T-helper 1 cell treated with Interleukin-12 subunit alpha and Interleukin-12 subunit beta and Interleukin-4 antibody, amounts not matched to agents 30 ng/mL and 1 ng/mL, for 36 hours (primary cell): ENCODE results near the gene RHOD. TPM values are rescaled to one million over a fixed set of nuclear protein-coding genes. Genes with fewer than 3 reads are reported as not detected.

Source experiments
- intact Hi-C: fragments of 100-400 bp; cut with micrococcal nuclease; formaldehyde crosslinking; loops from one replicate; pipeline ENCODE4 v1.15.1; 2024
- total RNA-seq: library from RNA; stranded (reverse); gene quantifications from 2 replicates; pipeline ENCODE4 v1.2.3, GENCODE V29; 2022

RHOD gene
- total RNA-seq, 1 donor from 2014 or later = 0.61 TPM

- intact Hi-C loops = no loop called here
Measured at GRCh38 chr11:67031791-67032561, 24.7 kb upstream of the RHOD start.

GRCh38 chr11:67032830-67033551 is 23.7 kb upstream of the RHOD start:
- intact Hi-C loops = no loop called here

- intact Hi-C loops = no loop called here
Measured at GRCh38 chr11:67033661-67034166, 22.9 kb upstream of the RHOD start.

GRCh38 chr11:67034350-67034749 is 22.3 kb upstream of the RHOD start:
- intact Hi-C loops = no loop called here

- intact Hi-C loops = no loop called here
Measured at GRCh38 chr11:67040147-67040546, 16.5 kb upstream of the RHOD start.

GRCh38 chr11:67041602-67042001 is 15.0 kb upstream of the RHOD start:
- intact Hi-C loops = no loop called here

GRCh38 chr11:67043572-67044349 is 12.9 kb upstream of the RHOD start:
- intact Hi-C loops = no loop called here

- intact Hi-C loops = no loop called here
Measured at GRCh38 chr11:67044496-67044895, 12.2 kb upstream of the RHOD start.

GRCh38 chr11:67045314-67045713 is 11.3 kb upstream of the RHOD start:
- intact Hi-C loops = no loop called here

- intact Hi-C loops = no loop called here
Measured at GRCh38 chr11:67048515-67049130, 8.0 kb upstream of the RHOD start.

- intact Hi-C loops = no loop called here
Measured at GRCh38 chr11:67050139-67050538, 6.5 kb upstream of the RHOD start.

- intact Hi-C loops = no loop called here
Measured at GRCh38 chr11:67051180-67051893, 5.3 kb upstream of the RHOD start.

GRCh38 chr11:67051945-67052488 is 4.6 kb upstream of the RHOD start:
- intact Hi-C loops = no loop called here

- intact Hi-C loops = no loop called here
Measured at GRCh38 chr11:67052891-67053290, 3.8 kb upstream of the RHOD start.

GRCh38 chr11:67053896-67054329 is 2.7 kb upstream of the RHOD start:
- intact Hi-C loops = loop anchor here (1.0 kb wide), 2 partner anchors 17 to 263 kb away; no protein-coding TSS in a partner anchor

GRCh38 chr11:67054346-67054835 is 2.3 kb upstream of the RHOD start:
- intact Hi-C loops = loop anchor here (1.0 kb wide), 2 partner anchors 17 to 263 kb away; no protein-coding TSS in a partner anchor

GRCh38 chr11:67054836-67055523 is 1.7 kb upstream of the RHOD start:
- intact Hi-C loops = loop anchor here (1.0 kb wide), 2 partner anchors 16 to 262 kb away; no protein-coding TSS in a partner anchor

- intact Hi-C loops = no loop called here
Measured at GRCh38 chr11:67055812-67056211, 835 bp upstream of the RHOD start.

- intact Hi-C loops = no loop called here
Measured at GRCh38 chr11:67057205-67057672, 592 bp downstream of the RHOD start.
